ENCODE measurements around the gene SYNPO2.

DNA sequence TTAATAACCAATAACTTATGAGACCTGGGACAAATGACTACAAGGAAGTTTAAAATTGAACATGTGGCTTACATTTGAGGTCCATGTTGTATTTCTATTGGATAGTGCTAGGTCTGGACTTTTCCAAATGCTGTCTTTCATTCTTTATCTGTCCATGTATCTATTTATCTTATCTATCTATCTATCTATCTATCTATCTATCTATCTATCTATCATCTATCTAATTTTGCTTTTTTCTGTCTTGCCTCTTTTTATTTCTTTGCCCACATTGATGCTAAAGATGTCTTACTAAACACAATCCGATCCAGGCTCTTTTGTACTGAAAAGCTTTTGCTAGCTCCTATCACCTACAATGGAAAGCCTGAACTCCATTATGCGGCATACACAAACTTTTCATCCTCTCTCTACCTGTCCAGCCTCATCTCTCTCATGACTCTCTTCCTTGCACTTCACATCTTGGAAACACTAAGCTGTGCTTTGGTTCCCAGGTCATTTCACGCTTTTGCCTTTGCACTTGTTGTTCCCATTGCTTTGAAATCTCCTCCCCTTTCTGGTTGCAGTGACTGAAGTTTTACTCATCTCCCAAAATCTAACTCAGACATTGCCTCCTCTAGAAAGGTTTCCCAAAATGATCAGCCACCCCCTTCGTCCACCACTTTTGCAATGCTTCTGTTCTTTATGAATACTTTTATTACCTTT is 107.2 kb downstream of the SYNPO2 start:
- TF ChIP-seq, protein P1, sequence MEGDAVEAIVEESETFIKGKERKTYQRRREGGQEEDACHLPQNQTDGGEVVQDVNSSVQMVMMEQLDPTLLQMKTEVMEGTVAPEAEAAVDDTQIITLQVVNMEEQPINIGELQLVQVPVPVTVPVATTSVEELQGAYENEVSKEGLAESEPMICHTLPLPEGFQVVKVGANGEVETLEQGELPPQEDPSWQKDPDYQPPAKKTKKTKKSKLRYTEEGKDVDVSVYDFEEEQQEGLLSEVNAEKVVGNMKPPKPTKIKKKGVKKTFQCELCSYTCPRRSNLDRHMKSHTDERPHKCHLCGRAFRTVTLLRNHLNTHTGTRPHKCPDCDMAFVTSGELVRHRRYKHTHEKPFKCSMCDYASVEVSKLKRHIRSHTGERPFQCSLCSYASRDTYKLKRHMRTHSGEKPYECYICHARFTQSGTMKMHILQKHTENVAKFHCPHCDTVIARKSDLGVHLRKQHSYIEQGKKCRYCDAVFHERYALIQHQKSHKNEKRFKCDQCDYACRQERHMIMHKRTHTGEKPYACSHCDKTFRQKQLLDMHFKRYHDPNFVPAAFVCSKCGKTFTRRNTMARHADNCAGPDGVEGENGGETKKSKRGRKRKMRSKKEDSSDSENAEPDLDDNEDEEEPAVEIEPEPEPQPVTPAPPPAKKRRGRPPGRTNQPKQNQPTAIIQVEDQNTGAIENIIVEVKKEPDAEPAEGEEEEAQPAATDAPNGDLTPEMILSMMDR (conservative IDR thresholded peaks at IDR 0.05; ENCODE audit: low read depth, low read length): no peak
- TF ChIP-seq EZH2 (IDR thresholded peaks at IDR 0.05; ENCODE audit: low read length, unreplicated experiment): no peak
